HepG2 (cell line): ENCODE results near the gene THRB. TPM values are rescaled to one million over a fixed set of nuclear protein-coding genes. Genes with fewer than 3 reads are reported as not detected.

Experiments
- ASH2L ChIP-seq: fragments of 300-600, 200-600 bp; sonication (generic); IDR thresholded peaks from 2 replicates; pipeline ENCODE4 v1.7.0; 2017; ENCODE audit warnings: low read depth, mild to moderate bottlenecking, moderate library complexity, mixed read lengths, low read length; ENCODE audit not compliant: insufficient read length
- CEBPG ChIP-seq: IDR thresholded peaks from 2 replicates; pipeline ENCODE4 v1.6.1; 2016
- NFIC ChIP-seq: IDR thresholded peaks from 2 replicates; pipeline ENCODE4 v1.6.1; 2012; ENCODE audit warnings: mild to moderate bottlenecking, low read length, inconsistent platforms
- RCOR2 ChIP-seq: IDR thresholded peaks from 2 replicates; pipeline ENCODE4 v1.6.1; 2016; ENCODE audit warnings: missing biosample characterization, missing genetic modification reagents
- REPIN1 ChIP-seq: sonication (generic); formaldehyde crosslinking; IDR thresholded peaks from 2 replicates; pipeline ENCODE4 v1.8.0; 2022; ENCODE audit warnings: missing genetic modification reagents, low read depth, mild to moderate bottlenecking, borderline replicate concordance
- SMC3 ChIP-seq: IDR thresholded peaks from 2 replicates; pipeline ENCODE4 v1.6.1; 2011; ENCODE audit warnings: low read length, improper control_type of control experiment
- SOX6 ChIP-seq, 2 experiments: fragments of 450-650 bp in 1 of 2; sonication (generic) in 1 of 2; formaldehyde crosslinking in 1 of 2; IDR thresholded peaks; 2 replicates each; pipeline versions ENCODE4 v1.4.0 to v1.6.1; 2017 to 2020; ENCODE audit warnings: antibody characterized with exemption in 1 of 2, mild to moderate bottlenecking in 1 of 2, missing genetic modification reagents in 1 of 2
- TCF7 ChIP-seq: sonication (generic); IDR thresholded peaks from 2 replicates; pipeline ENCODE4 v1.6.1; 2016; ENCODE audit warnings: antibody characterized with exemption, low read depth
- ZBTB20 ChIP-seq: sonication (generic); formaldehyde crosslinking; IDR thresholded peaks from 2 replicates; pipeline ENCODE4 v1.8.1; 2023; ENCODE audit warnings: missing genetic modification reagents, low read depth, mild to moderate bottlenecking, borderline replicate concordance
- ZKSCAN8 ChIP-seq: IDR thresholded peaks from 2 replicates; pipeline ENCODE4 v1.6.1; 2016; ENCODE audit warnings: borderline replicate concordance, missing genetic modification reagents, missing compliant biosample characterization
- ZNF672 ChIP-seq: sonication (generic); formaldehyde crosslinking; IDR thresholded peaks from 2 replicates; pipeline ENCODE4 v1.8.1; 2022; ENCODE audit warnings: missing genetic modification reagents
- polyA plus RNA-seq, 8 experiments: library from polyadenylated mRNA; depleted of rRNA in 3 of 8; stranded (reverse) in 7 of 8; unstranded in 1 of 8; fragments of >200 nt; fragmentation: Illumina TruSeq in 4 of 8; extraction: Trizol in 4 of 8; gene quantifications; 2 replicates each; pipeline versions ENCODE4 v1.2.1 to v1.2.3, GENCODE V29; 2011 to 2016; ENCODE audit warnings: low read depth in 4 of 8, missing spikeins in 1 of 8, mixed read lengths in 1 of 8; ENCODE audit not compliant: insufficient read depth in 1 of 8
- total RNA-seq, 5 experiments: library from RNA; depleted of rRNA; stranded (reverse); fragments of >200 nt; fragmentation: Illumina TruSeq; extraction: Trizol; gene quantifications; 2 replicates each; pipeline ENCODE4 v1.2.3, GENCODE V29; 2016; ENCODE audit warnings: low read depth in 1 of 5
- TF ChIP-seq, protein P1 (sequence below): sonication (generic); formaldehyde crosslinking; IDR thresholded peaks from 2 replicates; pipeline ENCODE4 v1.8.0; 2023; ENCODE audit warnings: mild to moderate bottlenecking, missing genetic modification reagents
- TF ChIP-seq, protein P2 (sequence below): IDR thresholded peaks from 2 replicates; pipeline ENCODE4 v1.6.1; 2012; ENCODE audit warnings: low read depth, low read length, improper control_type of control experiment
- TF ChIP-seq, protein P3 (sequence below): sonication (generic); formaldehyde crosslinking; IDR thresholded peaks from 2 replicates; pipeline ENCODE4 v1.5.1; 2020; ENCODE audit warnings: mild to moderate bottlenecking, missing genetic modification reagents, borderline replicate concordance
- TF ChIP-seq, protein P4 (sequence below): sonication (generic); formaldehyde crosslinking; IDR thresholded peaks from 2 replicates; pipeline ENCODE4 v1.4.0; 2020; ENCODE audit warnings: missing genetic modification reagents, borderline replicate concordance
- TF ChIP-seq, protein P5 (sequence below): sonication (generic); formaldehyde crosslinking; conservative IDR thresholded peaks from 2 replicates; pipeline ENCODE4 v1.4.0; 2020; ENCODE audit warnings: missing genetic modification reagents

The THRB gene
- total and polyA plus RNA-seq, 2 of the 13 experiments (the other 11 are each of a cell fraction or from before 2014, with no cell fraction given) = 4.7 to 22.7 TPM

DNA sequence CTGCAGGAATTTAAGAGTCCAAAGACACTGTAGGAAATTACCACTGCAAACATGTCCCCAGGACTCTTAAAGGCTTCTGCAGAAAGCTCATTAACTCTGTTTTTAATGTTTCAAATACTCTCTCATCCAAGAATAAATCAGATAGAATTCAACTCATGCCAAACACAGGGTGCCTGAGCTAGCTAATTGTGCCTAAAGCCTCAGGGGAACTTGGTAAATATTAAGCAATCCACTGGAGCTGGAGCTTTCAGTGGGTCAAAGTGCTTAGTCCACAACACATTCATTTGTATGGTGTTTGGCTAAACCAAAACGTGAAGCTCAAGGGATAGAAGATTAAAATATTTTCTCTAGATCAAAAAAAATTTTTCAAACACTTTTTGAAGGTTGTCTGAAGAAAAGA is 131.4 kb downstream of the THRB start (continued):
- TF ChIP-seq, protein P1, sequence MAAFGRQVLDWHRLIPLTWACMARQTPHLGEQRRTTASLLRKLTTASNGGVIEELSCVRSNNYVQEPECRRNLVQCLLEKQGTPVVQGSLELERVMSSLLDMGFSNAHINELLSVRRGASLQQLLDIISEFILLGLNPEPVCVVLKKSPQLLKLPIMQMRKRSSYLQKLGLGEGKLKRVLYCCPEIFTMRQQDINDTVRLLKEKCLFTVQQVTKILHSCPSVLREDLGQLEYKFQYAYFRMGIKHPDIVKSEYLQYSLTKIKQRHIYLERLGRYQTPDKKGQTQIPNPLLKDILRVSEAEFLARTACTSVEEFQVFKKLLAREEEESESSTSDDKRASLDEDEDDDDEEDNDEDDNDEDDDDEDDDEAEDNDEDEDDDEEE (CRISPR knock-in tag) = no peak
- TF ChIP-seq, protein P2, sequence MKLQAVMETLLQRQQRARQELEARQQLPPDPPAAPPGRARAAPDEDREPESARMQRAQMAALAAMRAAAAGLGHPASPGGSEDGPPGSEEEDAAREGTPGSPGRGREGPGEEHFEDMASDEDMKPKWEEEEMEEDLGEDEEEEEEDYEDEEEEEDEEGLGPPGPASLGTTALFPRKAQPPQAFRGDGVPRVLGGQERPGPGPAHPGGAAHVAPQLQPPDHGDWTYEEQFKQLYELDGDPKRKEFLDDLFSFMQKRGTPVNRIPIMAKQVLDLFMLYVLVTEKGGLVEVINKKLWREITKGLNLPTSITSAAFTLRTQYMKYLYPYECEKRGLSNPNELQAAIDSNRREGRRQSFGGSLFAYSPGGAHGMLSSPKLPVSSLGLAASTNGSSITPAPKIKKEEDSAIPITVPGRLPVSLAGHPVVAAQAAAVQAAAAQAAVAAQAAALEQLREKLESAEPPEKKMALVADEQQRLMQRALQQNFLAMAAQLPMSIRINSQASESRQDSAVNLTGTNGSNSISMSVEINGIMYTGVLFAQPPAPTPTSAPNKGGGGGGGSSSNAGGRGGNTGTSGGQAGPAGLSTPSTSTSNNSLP = 0 out of 2 replicates have a peak, but pooled peaks have one; percentile 15
- TF ChIP-seq ZKSCAN8 = peak; percentile 40; the same call in 1 of the 2 replicates
- 0 out of 2 replicates have a peak, but pooled peaks have one; percentile 42 for TF ChIP-seq RCOR2 (CRISPR knock-in tag)
- TF ChIP-seq ZNF672 = no peak
- TF ChIP-seq CEBPG = peak; percentile 99
- TF ChIP-seq SMC3 = peak; percentile 20; the same call in 1 of the 2 replicates
- TF ChIP-seq, protein P3, sequence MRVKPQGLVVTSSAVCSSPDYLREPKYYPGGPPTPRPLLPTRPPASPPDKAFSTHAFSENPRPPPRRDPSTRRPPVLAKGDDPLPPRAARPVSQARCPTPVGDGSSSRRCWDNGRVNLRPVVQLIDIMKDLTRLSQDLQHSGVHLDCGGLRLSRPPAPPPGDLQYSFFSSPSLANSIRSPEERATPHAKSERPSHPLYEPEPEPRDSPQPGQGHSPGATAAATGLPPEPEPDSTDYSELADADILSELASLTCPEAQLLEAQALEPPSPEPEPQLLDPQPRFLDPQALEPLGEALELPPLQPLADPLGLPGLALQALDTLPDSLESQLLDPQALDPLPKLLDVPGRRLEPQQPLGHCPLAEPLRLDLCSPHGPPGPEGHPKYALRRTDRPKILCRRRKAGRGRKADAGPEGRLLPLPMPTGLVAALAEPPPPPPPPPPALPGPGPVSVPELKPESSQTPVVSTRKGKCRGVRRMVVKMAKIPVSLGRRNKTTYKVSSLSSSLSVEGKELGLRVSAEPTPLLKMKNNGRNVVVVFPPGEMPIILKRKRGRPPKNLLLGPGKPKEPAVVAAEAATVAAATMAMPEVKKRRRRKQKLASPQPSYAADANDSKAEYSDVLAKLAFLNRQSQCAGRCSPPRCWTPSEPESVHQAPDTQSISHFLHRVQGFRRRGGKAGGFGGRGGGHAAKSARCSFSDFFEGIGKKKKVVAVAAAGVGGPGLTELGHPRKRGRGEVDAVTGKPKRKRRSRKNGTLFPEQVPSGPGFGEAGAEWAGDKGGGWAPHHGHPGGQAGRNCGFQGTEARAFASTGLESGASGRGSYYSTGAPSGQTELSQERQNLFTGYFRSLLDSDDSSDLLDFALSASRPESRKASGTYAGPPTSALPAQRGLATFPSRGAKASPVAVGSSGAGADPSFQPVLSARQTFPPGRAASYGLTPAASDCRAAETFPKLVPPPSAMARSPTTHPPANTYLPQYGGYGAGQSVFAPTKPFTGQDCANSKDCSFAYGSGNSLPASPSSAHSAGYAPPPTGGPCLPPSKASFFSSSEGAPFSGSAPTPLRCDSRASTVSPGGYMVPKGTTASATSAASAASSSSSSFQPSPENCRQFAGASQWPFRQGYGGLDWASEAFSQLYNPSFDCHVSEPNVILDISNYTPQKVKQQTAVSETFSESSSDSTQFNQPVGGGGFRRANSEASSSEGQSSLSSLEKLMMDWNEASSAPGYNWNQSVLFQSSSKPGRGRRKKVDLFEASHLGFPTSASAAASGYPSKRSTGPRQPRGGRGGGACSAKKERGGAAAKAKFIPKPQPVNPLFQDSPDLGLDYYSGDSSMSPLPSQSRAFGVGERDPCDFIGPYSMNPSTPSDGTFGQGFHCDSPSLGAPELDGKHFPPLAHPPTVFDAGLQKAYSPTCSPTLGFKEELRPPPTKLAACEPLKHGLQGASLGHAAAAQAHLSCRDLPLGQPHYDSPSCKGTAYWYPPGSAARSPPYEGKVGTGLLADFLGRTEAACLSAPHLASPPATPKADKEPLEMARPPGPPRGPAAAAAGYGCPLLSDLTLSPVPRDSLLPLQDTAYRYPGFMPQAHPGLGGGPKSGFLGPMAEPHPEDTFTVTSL = peak; percentile 89; the same call in 1 of the 2 replicates
- peak; percentile 72 for TF ChIP-seq NFIC
- TF ChIP-seq, protein P4, sequence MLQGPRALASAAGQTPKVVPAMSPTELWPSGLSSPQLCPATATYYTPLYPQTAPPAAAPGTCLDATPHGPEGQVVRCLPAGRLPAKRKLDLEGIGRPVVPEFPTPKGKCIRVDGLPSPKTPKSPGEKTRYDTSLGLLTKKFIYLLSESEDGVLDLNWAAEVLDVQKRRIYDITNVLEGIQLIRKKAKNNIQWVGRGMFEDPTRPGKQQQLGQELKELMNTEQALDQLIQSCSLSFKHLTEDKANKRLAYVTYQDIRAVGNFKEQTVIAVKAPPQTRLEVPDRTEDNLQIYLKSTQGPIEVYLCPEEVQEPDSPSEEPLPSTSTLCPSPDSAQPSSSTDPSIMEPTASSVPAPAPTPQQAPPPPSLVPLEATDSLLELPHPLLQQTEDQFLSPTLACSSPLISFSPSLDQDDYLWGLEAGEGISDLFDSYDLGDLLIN (CRISPR knock-in tag) = no peak
- TF ChIP-seq REPIN1 = peak; percentile 56; the same call in 1 of the 2 replicates
- TF ChIP-seq ZBTB20 (CRISPR knock-in tag) = peak; percentile 37; the same call in 1 of the 2 replicates
- peak; percentile 70 for TF ChIP-seq TCF7
- TF ChIP-seq SOX6 (IDR thresholded peaks at IDR 0.05) = no peak
- TF ChIP-seq SOX6 (CRISPR knock-in tag; IDR thresholded peaks at IDR 0.05) = peak; percentile 85
- TF ChIP-seq, protein P5, sequence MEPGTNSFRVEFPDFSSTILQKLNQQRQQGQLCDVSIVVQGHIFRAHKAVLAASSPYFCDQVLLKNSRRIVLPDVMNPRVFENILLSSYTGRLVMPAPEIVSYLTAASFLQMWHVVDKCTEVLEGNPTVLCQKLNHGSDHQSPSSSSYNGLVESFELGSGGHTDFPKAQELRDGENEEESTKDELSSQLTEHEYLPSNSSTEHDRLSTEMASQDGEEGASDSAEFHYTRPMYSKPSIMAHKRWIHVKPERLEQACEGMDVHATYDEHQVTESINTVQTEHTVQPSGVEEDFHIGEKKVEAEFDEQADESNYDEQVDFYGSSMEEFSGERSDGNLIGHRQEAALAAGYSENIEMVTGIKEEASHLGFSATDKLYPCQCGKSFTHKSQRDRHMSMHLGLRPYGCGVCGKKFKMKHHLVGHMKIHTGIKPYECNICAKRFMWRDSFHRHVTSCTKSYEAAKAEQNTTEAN (CRISPR knock-in tag) = no peak
- TF ChIP-seq ASH2L = peak; percentile 31
